ENCODE measurements around the gene AP5B1.

AP5B1 gene

DNA sequence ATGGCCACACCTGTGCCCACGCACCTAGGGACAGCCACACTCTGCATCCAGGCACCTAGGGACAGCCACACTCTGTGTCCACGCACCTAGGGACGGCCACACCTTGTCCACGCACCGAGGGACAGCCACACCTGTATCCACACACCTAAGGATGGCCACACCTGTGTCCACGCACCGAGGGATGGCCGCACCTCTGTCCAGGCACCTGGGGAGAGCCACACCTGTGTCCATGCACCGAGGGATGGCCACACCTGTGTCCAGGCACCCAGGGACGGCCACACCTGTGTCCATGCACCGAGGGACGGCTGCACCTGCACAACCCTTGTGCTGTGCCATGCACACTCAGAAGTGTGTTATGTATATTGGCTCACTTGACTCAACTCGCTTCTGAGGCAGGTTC, 16.9 kb upstream of the AP5B1 start:
- no peaks in the 10 kb centered on the region for H3K79me1 ChIP-seq (ENCODE audit: low read length)
- H3K4ac ChIP-seq (ENCODE audit: low read depth, low read length) = no peak overlapping the region
- H3K18ac ChIP-seq (ENCODE audit: low read length) = no peak overlapping the region
- H3K4me3 ChIP-seq (ENCODE audit: low read depth, low read length) = no peak overlapping the region
- H3K79me2 ChIP-seq (ENCODE audit: control insufficient read depth, insufficient read depth, low read length, poor library complexity) = no peaks in the 10 kb centered on the region
- peaks cover 28% of the 10 kb centered on the region in 2 experiments for H3K36me3 ChIP-seq (ENCODE audit: control insufficient read depth in 1 of 2, insufficient read depth in 2 of 2, low read length in 2 of 2)
- H2AFZ ChIP-seq (ENCODE audit: insufficient read depth, low read length, poor library complexity) = no peak overlapping the region
- H4K8ac ChIP-seq (ENCODE audit: low read depth, low read length) = no peak overlapping the region
- WGBS (ENCODE audit: extremely low coverage, insufficient coverage, insufficient read length) = no CpG with 5 or more reads among the region's 13 CpGs
- H3K4me1 ChIP-seq (ENCODE audit: control insufficient read depth in 1 of 2, insufficient read depth in 2 of 2, low read length in 2 of 2) = peaks cover 0 to 3% of the 10 kb centered on the region in 2 experiments
- H3K9me3 ChIP-seq (ENCODE audit: insufficient read depth, low read depth, low read length) = no peaks in the 10 kb centered on the region
- no peak overlapping the region for H2BK12ac ChIP-seq (ENCODE audit: low read length)
- H2BK5ac ChIP-seq (ENCODE audit: low read depth, low read length, poor library complexity) = no peak overlapping the region
- no peak for DNase-seq
- H3K14ac ChIP-seq (ENCODE audit: low read length) = no peak overlapping the region
- H3K27ac ChIP-seq (ENCODE audit: low read depth, low read length) = no peak overlapping the region
- no peak overlapping the region for H4K12ac ChIP-seq (ENCODE audit: low read depth, low read length)
- H3K4me2 ChIP-seq (ENCODE audit: low read length) = no peak overlapping the region
- H3K23ac ChIP-seq (ENCODE audit: low read length) = no peak overlapping the region
- no peaks in the 10 kb centered on the region for H3K27me3 ChIP-seq (ENCODE audit: insufficient read depth, low read length)
- no peak overlapping the region for H2BK120ac ChIP-seq (ENCODE audit: insufficient read depth, low read length, poor library complexity)
- H3K9ac ChIP-seq (ENCODE audit: low read length) = no peak overlapping the region
- no peak overlapping the region for H4K91ac ChIP-seq (ENCODE audit: low read depth, low read length)
- no peak overlapping the region for H2AK5ac ChIP-seq (ENCODE audit: low read length)

DNA sequence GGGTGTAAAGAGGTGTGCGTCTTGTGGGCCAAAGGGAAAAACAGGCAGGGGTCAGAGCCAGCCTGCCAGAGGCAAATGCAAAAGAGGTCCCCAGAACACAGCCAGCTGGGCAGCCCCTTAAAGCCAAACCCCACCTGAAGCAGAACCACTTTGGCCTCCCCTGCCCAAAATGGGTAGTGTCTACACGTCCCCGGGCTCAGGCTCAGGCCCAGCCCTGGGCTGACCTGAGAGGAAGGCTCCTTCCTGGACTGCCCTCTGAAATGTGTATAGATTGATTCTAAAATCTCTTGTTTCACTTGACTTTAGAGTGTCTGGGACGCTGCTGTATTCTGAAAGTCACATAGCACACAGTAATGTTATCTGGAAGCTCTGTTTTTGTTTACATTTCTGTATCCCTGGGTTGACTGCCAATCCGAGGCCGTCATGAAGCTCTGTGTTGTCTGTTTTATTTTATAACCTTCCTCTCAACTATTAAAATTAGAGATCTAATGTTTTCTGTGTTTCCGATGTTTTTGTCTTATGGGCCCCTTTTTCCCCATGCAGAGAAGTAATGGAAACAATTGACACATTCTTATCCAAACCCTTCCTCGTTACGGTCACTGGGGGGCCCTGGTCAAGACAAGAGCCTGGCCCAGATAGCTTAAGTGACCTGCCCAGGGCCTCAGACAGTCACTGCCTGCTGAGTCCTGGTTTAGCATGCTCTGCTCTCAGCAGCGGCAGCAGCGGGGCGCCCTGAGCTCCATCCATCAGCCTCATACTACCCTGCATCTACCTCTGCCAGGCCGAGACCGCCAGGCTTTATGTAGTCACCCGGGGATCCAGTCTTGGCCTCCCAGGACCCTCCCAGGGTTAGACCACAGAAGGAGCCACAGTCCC, 16.2 kb upstream of the AP5B1 start:
- no peak for DNase-seq
- Histone ChIP-seq H3K27me3 (ENCODE audit: insufficient read depth, low read length) (no peaks in the 10 kb centered on the region), H3K36me3 (ENCODE audit: control insufficient read depth in 1 of 2, insufficient read depth in 2 of 2, low read length in 2 of 2) (peaks cover 28 to 30% of the 10 kb centered on the region in 2 experiments), H2AK5ac (ENCODE audit: low read length) (no peak overlapping the region), H3K9ac (ENCODE audit: low read length) (no peak overlapping the region), H3K14ac (ENCODE audit: low read length) (no peak overlapping the region), H3K4me1 (ENCODE audit: control insufficient read depth in 1 of 2, insufficient read depth in 2 of 2, low read length in 2 of 2) (peaks cover 0 to 10% of the 10 kb centered on the region in 2 experiments), H2BK12ac (ENCODE audit: low read length) (no peak overlapping the region), H4K12ac (ENCODE audit: low read depth, low read length) (no peak overlapping the region), H3K9me3 (ENCODE audit: insufficient read depth, low read depth, low read length) (peaks cover 1% of the 10 kb centered on the region), H2AFZ (ENCODE audit: insufficient read depth, low read length, poor library complexity) (no peak overlapping the region), H3K4ac (ENCODE audit: low read depth, low read length) (no peak overlapping the region), H2BK120ac (ENCODE audit: insufficient read depth, low read length, poor library complexity) (no peak overlapping the region), H3K79me1 (ENCODE audit: low read length) (no peaks in the 10 kb centered on the region), H3K4me3 (ENCODE audit: low read depth, low read length) (no peak overlapping the region), H3K23ac (ENCODE audit: low read length) (no peak overlapping the region), H3K4me2 (ENCODE audit: low read length) (no peak overlapping the region), H4K91ac (ENCODE audit: low read depth, low read length) (no peak overlapping the region), H2BK5ac (ENCODE audit: low read depth, low read length, poor library complexity) (no peak overlapping the region), H3K79me2 (ENCODE audit: control insufficient read depth, insufficient read depth, low read length, poor library complexity) (no peaks in the 10 kb centered on the region), H4K8ac (ENCODE audit: low read depth, low read length) (no peak overlapping the region), H3K18ac (ENCODE audit: low read length) (no peak overlapping the region), H3K27ac (ENCODE audit: low read depth, low read length) (no peak overlapping the region)
- no CpG with 5 or more reads among the region's 15 CpGs for WGBS (ENCODE audit: extremely low coverage, insufficient coverage, insufficient read length)

DNA sequence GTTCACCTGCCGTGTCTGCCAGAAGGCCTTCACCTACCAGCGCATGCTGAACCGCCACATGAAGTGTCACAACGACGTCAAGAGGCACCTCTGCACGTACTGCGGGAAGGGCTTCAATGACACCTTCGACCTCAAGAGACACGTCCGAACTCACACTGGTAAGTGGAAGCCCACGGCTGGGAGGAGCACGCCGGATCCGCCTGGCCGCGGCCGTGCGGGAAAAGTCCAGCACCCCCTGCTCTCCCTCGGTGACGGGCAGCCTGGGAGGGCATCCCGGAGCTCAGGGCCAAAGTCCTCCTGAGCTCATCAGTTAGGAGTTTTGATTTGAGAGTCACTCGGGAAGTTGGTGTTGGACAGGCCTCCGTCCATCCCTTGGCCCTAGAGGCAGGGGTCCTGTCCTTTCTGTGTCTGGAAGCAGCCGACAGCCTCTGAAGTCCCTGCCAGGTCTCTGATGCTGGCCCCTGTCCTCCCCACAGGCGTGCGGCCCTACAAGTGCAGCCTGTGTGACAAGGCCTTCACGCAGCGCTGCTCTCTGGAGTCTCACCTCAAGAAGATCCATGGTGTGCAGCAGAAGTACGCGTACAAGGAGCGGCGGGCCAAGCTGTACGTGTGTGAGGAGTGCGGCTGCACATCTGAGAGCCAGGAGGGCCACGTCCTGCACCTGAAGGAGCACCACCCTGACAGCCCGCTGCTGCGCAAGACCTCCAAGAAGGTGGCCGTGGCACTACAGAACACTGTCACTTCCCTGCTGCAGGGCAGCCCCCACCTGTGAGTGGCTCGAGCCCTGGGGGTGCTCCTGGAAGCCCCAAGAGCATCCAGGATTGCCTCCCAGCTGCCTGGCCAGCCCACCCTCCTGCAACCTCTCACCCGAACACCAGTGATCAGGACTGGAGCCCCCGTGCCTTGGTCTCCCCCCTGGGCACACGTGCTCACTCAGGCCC, 14.1 kb upstream of the AP5B1 start:
- WGBS (ENCODE audit: extremely low coverage, insufficient coverage, insufficient read length) = no CpG with 5 or more reads among the region's 42 CpGs
- H3K4me3 ChIP-seq (ENCODE audit: low read depth, low read length) = no peak overlapping the region
- H2BK12ac ChIP-seq (ENCODE audit: low read length) = no peak overlapping the region
- no peak overlapping the region for H4K8ac ChIP-seq (ENCODE audit: low read depth, low read length)
- H3K4ac ChIP-seq (ENCODE audit: low read depth, low read length) = no peak overlapping the region
- H3K9ac ChIP-seq (ENCODE audit: low read length) = no peak overlapping the region
- no peak overlapping the region for H4K12ac ChIP-seq (ENCODE audit: low read depth, low read length)
- no peak overlapping the region for H3K27ac ChIP-seq (ENCODE audit: low read depth, low read length)
- no peak overlapping the region for H2BK120ac ChIP-seq (ENCODE audit: insufficient read depth, low read length, poor library complexity)
- H3K4me1 ChIP-seq (ENCODE audit: control insufficient read depth in 1 of 2, insufficient read depth in 2 of 2, low read length in 2 of 2) = peaks cover 0 to 10% of the 10 kb centered on the region in 2 experiments
- peaks cover 4% of the 10 kb centered on the region for H3K9me3 ChIP-seq (ENCODE audit: insufficient read depth, low read depth, low read length)
- H3K4me2 ChIP-seq (ENCODE audit: low read length) = no peak overlapping the region
- no peak overlapping the region for H3K23ac ChIP-seq (ENCODE audit: low read length)
- H2BK5ac ChIP-seq (ENCODE audit: low read depth, low read length, poor library complexity) = no peak overlapping the region
- peaks cover 4% of the 10 kb centered on the region for H3K79me2 ChIP-seq (ENCODE audit: control insufficient read depth, insufficient read depth, low read length, poor library complexity)
- H4K91ac ChIP-seq (ENCODE audit: low read depth, low read length) = no peak overlapping the region
- no peak overlapping the region for H3K14ac ChIP-seq (ENCODE audit: low read length)
- no peaks in the 10 kb centered on the region for H3K27me3 ChIP-seq (ENCODE audit: insufficient read depth, low read length)
- no peak overlapping the region for H3K18ac ChIP-seq (ENCODE audit: low read length)
- H3K36me3 ChIP-seq (ENCODE audit: control insufficient read depth in 1 of 2, insufficient read depth in 2 of 2, low read length in 2 of 2) = peaks cover 33 to 36% of the 10 kb centered on the region in 2 experiments
- no peaks in the 10 kb centered on the region for H3K79me1 ChIP-seq (ENCODE audit: low read length)
- no peak overlapping the region for H2AK5ac ChIP-seq (ENCODE audit: low read length)
- no peak for DNase-seq
- H2AFZ ChIP-seq (ENCODE audit: insufficient read depth, low read length, poor library complexity) = no peak overlapping the region

DNA sequence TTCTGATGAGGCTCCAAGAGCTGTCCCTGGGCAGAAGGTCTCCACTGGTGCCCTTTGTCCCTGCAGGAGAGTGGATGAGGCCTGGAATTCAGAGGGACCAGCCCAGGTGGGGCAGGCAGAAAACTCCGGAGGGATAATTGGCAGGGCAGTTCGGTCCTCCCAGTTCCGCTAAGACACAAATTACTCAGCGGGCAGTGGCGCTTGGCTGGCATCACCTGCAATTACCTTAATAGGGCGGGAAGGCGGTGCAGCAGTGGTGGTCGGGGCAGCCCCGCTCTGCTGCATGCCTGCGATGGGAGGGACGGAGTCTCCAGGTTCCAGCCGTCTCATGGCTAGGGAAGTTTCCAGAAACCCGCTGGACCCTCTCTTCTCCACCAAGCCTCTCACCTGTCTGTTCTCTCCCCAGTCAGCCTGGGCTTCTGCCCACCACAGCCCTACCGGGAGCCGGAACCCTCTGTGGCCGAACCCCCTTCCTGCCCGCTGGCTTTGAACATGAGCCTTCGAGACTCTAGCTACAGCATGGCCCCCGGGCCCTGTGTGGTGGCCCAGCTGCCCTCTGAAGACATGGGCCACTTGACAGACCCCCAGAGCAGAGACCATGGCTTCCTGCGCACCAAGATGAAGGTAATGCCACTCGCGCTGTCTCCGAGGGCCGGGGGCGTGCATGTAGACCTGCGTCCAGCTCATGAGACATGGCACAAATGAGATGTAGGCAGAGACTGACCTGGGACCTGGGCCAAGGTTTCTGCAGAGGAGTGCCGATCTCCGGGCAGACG, 13.0 kb upstream of the AP5B1 start:
- no CpG with 5 or more reads among the region's 29 CpGs for WGBS (ENCODE audit: extremely low coverage, insufficient coverage, insufficient read length)
- peaks cover 3 to 10% of the 10 kb centered on the region in 2 experiments for H3K4me1 ChIP-seq (ENCODE audit: control insufficient read depth in 1 of 2, insufficient read depth in 2 of 2, low read length in 2 of 2)

More for the DNA sequence above, 13.0 kb upstream of the AP5B1 start:
- no peak overlapping the region for H2AK5ac ChIP-seq (ENCODE audit: low read length)
- H3K4me3 ChIP-seq (ENCODE audit: low read depth, low read length) = no peak overlapping the region
- no peak overlapping the region for H3K27ac ChIP-seq (ENCODE audit: low read depth, low read length)
- no peak overlapping the region for H3K23ac ChIP-seq (ENCODE audit: low read length)
- no peaks in the 10 kb centered on the region for H3K79me1 ChIP-seq (ENCODE audit: low read length)
- peaks cover 4% of the 10 kb centered on the region for H3K9me3 ChIP-seq (ENCODE audit: insufficient read depth, low read depth, low read length)
- H3K9ac ChIP-seq (ENCODE audit: low read length) = no peak overlapping the region
- no peak overlapping the region for H2BK12ac ChIP-seq (ENCODE audit: low read length)
- H4K91ac ChIP-seq (ENCODE audit: low read depth, low read length) = no peak overlapping the region
- H2AFZ ChIP-seq (ENCODE audit: insufficient read depth, low read length, poor library complexity) = no peak overlapping the region
- no peak overlapping the region for H2BK120ac ChIP-seq (ENCODE audit: insufficient read depth, low read length, poor library complexity)
- no peak overlapping the region for H4K12ac ChIP-seq (ENCODE audit: low read depth, low read length)
- H3K27me3 ChIP-seq (ENCODE audit: insufficient read depth, low read length) = no peaks in the 10 kb centered on the region
- H3K36me3 ChIP-seq (ENCODE audit: control insufficient read depth in 1 of 2, insufficient read depth in 2 of 2, low read length in 2 of 2) = peaks cover 39% of the 10 kb centered on the region in 2 experiments
- no peak overlapping the region for H3K14ac ChIP-seq (ENCODE audit: low read length)
- no peak overlapping the region for H3K4me2 ChIP-seq (ENCODE audit: low read length)
- no peak overlapping the region for H2BK5ac ChIP-seq (ENCODE audit: low read depth, low read length, poor library complexity)
- H3K18ac ChIP-seq (ENCODE audit: low read length) = no peak overlapping the region
- peaks cover 4% of the 10 kb centered on the region for H3K79me2 ChIP-seq (ENCODE audit: control insufficient read depth, insufficient read depth, low read length, poor library complexity)
- DNase-seq = no peak
- no peak overlapping the region for H4K8ac ChIP-seq (ENCODE audit: low read depth, low read length)
- no peak overlapping the region for H3K4ac ChIP-seq (ENCODE audit: low read depth, low read length)

Measured in trophoblast cell (in vitro differentiated cells and primary cell).